ENCODE data around the gene RNASE9. TPM values are rescaled to one million over a fixed set of nuclear protein-coding genes. Genes with fewer than 3 reads are reported as not detected.

RNASE9 gene
- total and polyA plus RNA-seq, 9 donors, result not detected

DNA sequence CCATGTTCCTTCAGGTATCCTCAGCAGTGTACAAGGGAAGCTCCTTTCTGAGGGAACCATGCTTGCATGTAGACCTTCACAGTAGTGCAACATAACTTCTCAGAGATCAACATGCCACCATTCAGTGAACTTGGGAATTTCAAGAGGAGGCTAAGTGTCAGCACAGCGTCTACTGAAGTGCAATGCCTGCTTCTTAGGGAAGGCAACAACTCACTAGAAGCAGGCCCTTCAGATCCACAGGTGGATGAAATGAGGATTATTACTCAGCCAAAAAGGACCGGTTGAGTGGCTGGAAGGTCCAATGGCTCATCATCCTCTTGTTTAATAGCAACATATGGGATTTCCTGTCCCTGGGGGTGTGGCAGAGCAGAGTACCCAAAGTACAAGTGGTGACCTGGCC lies 36.8 kb downstream of the RNASE9 start:
- intact Hi-C loops (cut with DNase I), result no loop called here
- Histone ChIP-seq H3K36me3 (no peaks in the 10 kb centered on the region), H3K9me3 (no peaks in the 10 kb centered on the region), H3K27ac (no peak overlapping the region), H3K27me3 (no peaks in the 10 kb centered on the region), H3K4me3 (no peak overlapping the region), H3K4me1 (ENCODE audit: insufficient read depth) (no peaks in the 10 kb centered on the region)
- no peak for DNase-seq
- 83 to 86% (median 85%) methylated on average over 2 of the region's 2 CpGs for WGBS, 3 donors
- TF ChIP-seq EP300 (IDR thresholded peaks at IDR 0.05) (no peak), POLR2A (IDR thresholded peaks at IDR 0.05) (no peak)
- TF ChIP-seq, protein P1, sequence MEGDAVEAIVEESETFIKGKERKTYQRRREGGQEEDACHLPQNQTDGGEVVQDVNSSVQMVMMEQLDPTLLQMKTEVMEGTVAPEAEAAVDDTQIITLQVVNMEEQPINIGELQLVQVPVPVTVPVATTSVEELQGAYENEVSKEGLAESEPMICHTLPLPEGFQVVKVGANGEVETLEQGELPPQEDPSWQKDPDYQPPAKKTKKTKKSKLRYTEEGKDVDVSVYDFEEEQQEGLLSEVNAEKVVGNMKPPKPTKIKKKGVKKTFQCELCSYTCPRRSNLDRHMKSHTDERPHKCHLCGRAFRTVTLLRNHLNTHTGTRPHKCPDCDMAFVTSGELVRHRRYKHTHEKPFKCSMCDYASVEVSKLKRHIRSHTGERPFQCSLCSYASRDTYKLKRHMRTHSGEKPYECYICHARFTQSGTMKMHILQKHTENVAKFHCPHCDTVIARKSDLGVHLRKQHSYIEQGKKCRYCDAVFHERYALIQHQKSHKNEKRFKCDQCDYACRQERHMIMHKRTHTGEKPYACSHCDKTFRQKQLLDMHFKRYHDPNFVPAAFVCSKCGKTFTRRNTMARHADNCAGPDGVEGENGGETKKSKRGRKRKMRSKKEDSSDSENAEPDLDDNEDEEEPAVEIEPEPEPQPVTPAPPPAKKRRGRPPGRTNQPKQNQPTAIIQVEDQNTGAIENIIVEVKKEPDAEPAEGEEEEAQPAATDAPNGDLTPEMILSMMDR (IDR thresholded peaks at IDR 0.05), result no peak

DNA sequence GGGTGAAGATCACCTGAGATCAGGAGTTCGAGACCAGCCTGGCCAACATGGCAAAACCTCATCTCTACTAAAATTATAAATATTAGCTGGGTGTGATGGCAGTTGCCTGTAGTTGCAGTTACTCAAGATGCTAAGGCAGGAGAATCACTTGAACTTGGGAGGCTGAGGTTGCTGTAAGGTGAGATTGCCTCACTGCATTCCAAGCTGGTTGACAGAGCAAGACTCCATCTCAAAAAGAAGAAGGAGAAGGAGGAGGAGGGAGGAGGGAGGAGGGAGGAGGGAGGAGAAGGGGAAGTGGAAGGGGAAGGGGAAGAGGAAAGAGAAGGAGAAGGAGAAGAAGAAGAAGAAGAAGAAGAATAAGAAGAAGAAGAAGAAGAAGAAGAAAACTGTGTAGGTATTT lies 38.5 kb downstream of the RNASE9 start:
- WGBS, 3 donors, result 57 to 79% (median 74%) methylated on average over 1 of the region's 1 CpG
- no peak overlapping the region for H3K4me3 ChIP-seq
- no peaks in the 10 kb centered on the region for H3K27me3 ChIP-seq
- H3K4me1 ChIP-seq (ENCODE audit: insufficient read depth), result no peaks in the 10 kb centered on the region
- no peak overlapping the region for H3K27ac ChIP-seq
- no peak for DNase-seq
- intact Hi-C loops (cut with DNase I), result no loop called here
- H3K9me3 ChIP-seq, result no peaks in the 10 kb centered on the region
- TF ChIP-seq EP300 (IDR thresholded peaks at IDR 0.05), result no peak
- no peak for TF ChIP-seq POLR2A (IDR thresholded peaks at IDR 0.05)
- TF ChIP-seq, protein P1 (IDR thresholded peaks at IDR 0.05), result no peak
- H3K36me3 ChIP-seq, result no peaks in the 10 kb centered on the region

DNA sequence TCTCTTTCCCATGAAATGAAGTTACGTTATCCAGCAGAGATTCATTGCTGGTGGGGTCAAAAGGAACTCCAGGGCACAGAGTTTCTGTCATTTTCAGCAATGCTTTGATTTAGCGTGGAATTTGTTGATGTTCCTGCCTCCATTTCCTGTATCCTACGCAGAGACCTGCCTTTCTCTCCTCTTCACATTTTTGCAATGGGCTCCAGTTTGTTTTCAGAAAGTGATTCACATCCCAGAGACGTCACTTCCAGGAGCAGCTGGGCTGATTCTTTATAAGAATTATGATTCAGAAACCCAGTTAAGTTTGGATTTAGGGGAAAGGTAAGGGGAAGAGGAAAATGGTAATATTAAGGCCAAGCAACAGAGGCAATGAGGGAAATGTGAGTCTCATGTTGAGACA lies 43.9 kb downstream of the RNASE9 start:
- intact Hi-C loops (cut with DNase I), result no loop called here
- Histone ChIP-seq H3K27ac (no peak overlapping the region), H3K9me3 (no peaks in the 10 kb centered on the region), H3K4me3 (no peak overlapping the region), H3K36me3 (no peaks in the 10 kb centered on the region), H3K27me3 (no peaks in the 10 kb centered on the region), H3K4me1 (ENCODE audit: insufficient read depth) (no peaks in the 10 kb centered on the region)
- WGBS, 3 donors, result 38 to 60% (median 49%) methylated on average over 4 of the region's 4 CpGs
- DNase-seq, result no peak
- TF ChIP-seq, protein P1 (IDR thresholded peaks at IDR 0.05), result no peak
- TF ChIP-seq POLR2A (IDR thresholded peaks at IDR 0.05), result no peak

DNA sequence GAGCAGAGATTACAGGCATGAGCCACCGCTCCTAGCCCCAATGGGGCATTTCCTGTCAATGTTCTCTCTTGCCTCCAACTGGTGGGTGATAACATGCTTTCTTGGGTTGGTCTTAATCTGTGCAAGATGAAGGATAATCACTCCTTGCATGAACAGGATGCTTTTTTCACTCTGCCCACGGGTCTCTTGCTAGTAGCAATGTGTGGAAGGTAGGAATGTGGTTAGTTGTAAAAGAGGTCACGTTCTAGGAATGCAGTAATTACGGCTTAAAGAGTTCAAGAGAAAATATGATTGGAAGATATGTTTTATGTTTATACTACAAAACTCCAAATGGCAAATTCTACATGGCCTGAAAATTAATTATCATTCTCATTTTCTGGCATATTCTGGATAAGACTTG lies 45.0 kb downstream of the RNASE9 start:
- WGBS, 3 donors, result 30 to 45% (median 37%) methylated on average over 4 of the region's 4 CpGs
- DNase-seq, result no peak
- no peak for TF ChIP-seq POLR2A (IDR thresholded peaks at IDR 0.05)
- no peak for TF ChIP-seq EP300 (IDR thresholded peaks at IDR 0.05)
- TF ChIP-seq, protein P1 (IDR thresholded peaks at IDR 0.05), result no peak
- Histone ChIP-seq H3K4me3 (no peak overlapping the region), H3K27ac (no peak overlapping the region), H3K4me1 (ENCODE audit: insufficient read depth) (no peaks in the 10 kb centered on the region), H3K9me3 (no peaks in the 10 kb centered on the region), H3K36me3 (no peaks in the 10 kb centered on the region), H3K27me3 (no peaks in the 10 kb centered on the region)
- intact Hi-C loops (cut with DNase I), result no loop called here

Data from ovary (tissue), 9 donors.